Left ventricle myocardium inferior (tissue), 1 donor: ENCODE results near the gene AAK1. TPM values are rescaled to one million over a fixed set of nuclear protein-coding genes. Genes with fewer than 3 reads are reported as not detected.
A peak's percentile ranks its signal among the peaks of the same experiment; 100 is the strongest.

Experiments used
- DNase-seq: peaks from one replicate; pipeline ENCODE4 v3.0.0-alpha.2; 2020
- H3K27ac ChIP-seq: fragments of 200-600 bp; replicated peaks from 2 replicates; pipeline ENCODE4 v1.8.0; 2021
- H3K27me3 ChIP-seq: fragments of 200-600 bp; 2 replicates; pipeline ENCODE4 v1.8.0; 2021; ENCODE audit warnings: low read depth
- H3K36me3 ChIP-seq: fragments of 200-600 bp; 2 replicates; pipeline ENCODE4 v1.8.0; 2021
- H3K4me1 ChIP-seq: fragments of 200-600 bp; 2 replicates; pipeline ENCODE4 v1.8.0; 2021
- H3K4me3 ChIP-seq: fragments of 200-600 bp; 2 replicates; pipeline ENCODE4 v1.8.0; 2021; ENCODE audit warnings: mild to moderate bottlenecking, moderate library complexity
- H3K9me3 ChIP-seq: fragments of 200-600 bp; replicated peaks from 2 replicates; pipeline ENCODE4 v1.8.0; 2021
- CTCF ChIP-seq: fragments of 200-600 bp; IDR thresholded peaks from 2 replicates; pipeline ENCODE4 v1.8.0; 2021; ENCODE audit warnings: antibody characterized with exemption, mild to moderate bottlenecking, borderline replicate concordance
- intact Hi-C: fragments of 100-400 bp; cut with micrococcal nuclease; formaldehyde crosslinking; loops from one replicate; pipeline ENCODE4 v1.11.0; 2022
- total RNA-seq: library from RNA; stranded (reverse); fragmentation: NEBNext Ultra II Directional; extraction: Animal tissue kit (Norgen Biotek cat#: 25700); gene quantifications from one replicate; pipeline ENCODE4 v1.2.1, GENCODE V29; 2021
- donor health status: DM: no; HTN: yes; CAD: no; lungs with severe emphysema.

The AAK1 gene
- total RNA-seq, 1 donor from 2014 or later, result 133 TPM

- peak overlapping the region; percentile 96 for H3K27ac ChIP-seq
- H3K9me3 ChIP-seq, result no peaks in the 10 kb centered on the region
- intact Hi-C loops, result no loop called here
- H3K4me3 ChIP-seq, result no peak overlapping the region
- no peak for TF ChIP-seq CTCF
- peaks cover 37% of the 10 kb centered on the region for H3K4me1 ChIP-seq
- no peaks in the 10 kb centered on the region for H3K36me3 ChIP-seq
- no peak for DNase-seq
- no peaks in the 10 kb centered on the region for H3K27me3 ChIP-seq
Observed at GRCh38 chr2:69438580-69438979, 205.0 kb downstream of the AAK1 start.

GRCh38 chr2:69437751-69438154 lies 205.8 kb downstream of the AAK1 start:
- peaks cover 38% of the 10 kb centered on the region for H3K4me1 ChIP-seq
- intact Hi-C loops, result no loop called here
- no peak for DNase-seq
- no peaks in the 10 kb centered on the region for H3K36me3 ChIP-seq
- no peak for TF ChIP-seq CTCF
- peak overlapping the region; percentile 86 for H3K4me3 ChIP-seq
- H3K27ac ChIP-seq, result peak overlapping the region; percentile 96
- H3K9me3 ChIP-seq, result no peaks in the 10 kb centered on the region
- no peaks in the 10 kb centered on the region for H3K27me3 ChIP-seq

GRCh38 chr2:69436938-69437750 lies 206.4 kb downstream of the AAK1 start, which contains the start of gene NFU1:
NFU1 (minus strand) TSS chr2:69437435; CDS start chr2:69437422, 13 bp downstream.
- Histone ChIP-seq H3K9me3 (no peaks in the 10 kb centered on the region), H3K36me3 (peaks cover under 1% of the 10 kb centered on the region), H3K4me3 (peak within 1 kb of the TSS; percentile 86), H3K27me3 (no peaks in the 10 kb centered on the region), H3K4me1 (peaks cover 42% of the 10 kb centered on the region), H3K27ac (peak within 1 kb of the TSS; percentile 96)
- TF ChIP-seq CTCF, result peak; percentile 82
- intact Hi-C loops, result no loop called here
- peak; percentile 94 for DNase-seq

GRCh38 chr2:69436596-69436937 lies 207.0 kb downstream of the AAK1 start:
- no peak for DNase-seq
- intact Hi-C loops, result no loop called here
- no peak for TF ChIP-seq CTCF
- H3K27me3 ChIP-seq, result no peaks in the 10 kb centered on the region
- H3K4me1 ChIP-seq, result peaks cover 42% of the 10 kb centered on the region
- peak overlapping the region; percentile 96 for H3K27ac ChIP-seq
- peak overlapping the region; percentile 86 for H3K4me3 ChIP-seq
- no peaks in the 10 kb centered on the region for H3K9me3 ChIP-seq
- H3K36me3 ChIP-seq, result peaks cover 6% of the 10 kb centered on the region

GRCh38 chr2:69434753-69435152 lies 208.8 kb downstream of the AAK1 start:
- Histone ChIP-seq H3K4me1 (peaks cover 42% of the 10 kb centered on the region), H3K27ac (no peak overlapping the region), H3K36me3 (peaks cover 24% of the 10 kb centered on the region), H3K9me3 (no peaks in the 10 kb centered on the region), H3K4me3 (no peak overlapping the region), H3K27me3 (no peaks in the 10 kb centered on the region)
- no peak for TF ChIP-seq CTCF
- intact Hi-C loops, result no loop called here
- no peak for DNase-seq
